WTC11 (cell line): ENCODE data around the gene TCF3. TPM values are rescaled to one million over a fixed set of nuclear protein-coding genes. Genes with fewer than 3 reads are reported as not detected.

Experiments
- ATAC-seq: fragments of 200-7000 bp; cut with Tn5 transposase; 2 replicates; pipeline ENCODE4 v1.10.0; 2021; ENCODE audit warnings: mild to moderate bottlenecking, moderate library complexity
- CTCF ChIA-PET: fragments of 300-600 bp; sonication (Branson Sonifier 250); formaldehyde crosslinking; loops from one replicate; lab custom pipeline; 2021; ENCODE audit warnings: antibody characterized with exemption; lab: Charles Lee
- POLR2A ChIA-PET: fragments of 350-600 bp; sonication (Branson Sonifier 250); formaldehyde crosslinking; loops from one replicate; lab custom pipeline; 2021; ENCODE audit warnings: antibody characterized with exemption; lab: Charles Lee
- DNase-seq: peaks from one replicate; pipeline ENCODE4 v3.0.0; 2021; ENCODE audit warnings: low spot score
- H3K27ac Mint-ChIP-seq: 2 replicates; pipeline ENCODE4 v1.8.0; 2021; ENCODE audit warnings: mixed read lengths
- H3K27me3 Mint-ChIP-seq: 2 replicates; pipeline ENCODE4 v1.8.0; 2021; ENCODE audit warnings: low read depth, mild to moderate bottlenecking, moderate library complexity, mixed read lengths
- H3K36me3 Mint-ChIP-seq: 2 replicates; pipeline ENCODE4 v1.8.0; 2021; ENCODE audit warnings: mixed read lengths
- H3K4me1 Mint-ChIP-seq: 2 replicates; pipeline ENCODE4 v1.8.0; 2022; ENCODE audit warnings: mixed read lengths
- H3K4me3 Mint-ChIP-seq: 2 replicates; pipeline ENCODE4 v1.8.0; 2021; ENCODE audit warnings: mild to moderate bottlenecking, moderate library complexity, mixed read lengths
- H3K9me3 Mint-ChIP-seq: 2 replicates; pipeline ENCODE4 v1.8.0; 2021; ENCODE audit warnings: mixed read lengths
- AR ChIP-seq: fragments of 250-450 bp; sonication (Bioruptor Pico); IDR thresholded peaks from 2 replicates; pipeline ENCODE4 v1.9.0; 2021; ENCODE audit warnings: mild to moderate bottlenecking
- CDX4 ChIP-seq: fragments of 250-450 bp; sonication (Bioruptor Pico); IDR thresholded peaks from 2 replicates; pipeline ENCODE4 v1.9.0; 2021; ENCODE audit warnings: moderate library complexity, mild to moderate bottlenecking, inconsistent platforms, borderline replicate concordance
- FOXP1 ChIP-seq: sonication (generic); formaldehyde crosslinking; IDR thresholded peaks from 2 replicates; pipeline ENCODE4 v1.8.0; 2022; ENCODE audit warnings: missing genetic modification reagents, mild to moderate bottlenecking, moderate library complexity, borderline replicate concordance
- GABPB1 ChIP-seq: sonication (generic); formaldehyde crosslinking; IDR thresholded peaks from 2 replicates; pipeline ENCODE4 v1.8.1; 2023; ENCODE audit warnings: mild to moderate bottlenecking, missing genetic modification reagents
- GRHL2 ChIP-seq: fragments of 250-450 bp; sonication (Bioruptor Pico); IDR thresholded peaks from 2 replicates; pipeline ENCODE4 v1.8.0; 2022; ENCODE audit warnings: mild to moderate bottlenecking, moderate library complexity; ENCODE audit not compliant: insufficient replicate concordance, severe bottlenecking
- MAX ChIP-seq: sonication (generic); formaldehyde crosslinking; IDR thresholded peaks from 2 replicates; pipeline ENCODE4 v1.8.0; 2022; ENCODE audit warnings: mild to moderate bottlenecking, missing genetic modification reagents
- SMAD4 ChIP-seq: sonication (generic); formaldehyde crosslinking; IDR thresholded peaks from 2 replicates; pipeline ENCODE4 v1.8.0; 2022; ENCODE audit warnings: mild to moderate bottlenecking, missing genetic modification reagents
- ZBTB21 ChIP-seq: sonication (generic); formaldehyde crosslinking; IDR thresholded peaks from 2 replicates; pipeline ENCODE4 v1.8.1; 2023; ENCODE audit warnings: mild to moderate bottlenecking, missing genetic modification reagents, borderline replicate concordance
- ZNF281 ChIP-seq: sonication (generic); formaldehyde crosslinking; IDR thresholded peaks from 2 replicates; pipeline ENCODE4 v1.8.0; 2023; ENCODE audit warnings: mild to moderate bottlenecking, missing genetic modification reagents
- ZNF416 ChIP-seq: fragments of 250-450 bp; sonication (Bioruptor Pico); IDR thresholded peaks from 2 replicates; pipeline ENCODE4 v1.9.0; 2021; ENCODE audit warnings: mild to moderate bottlenecking, inconsistent platforms
- ZNF423 ChIP-seq: fragments of 250-450 bp; sonication (Bioruptor Pico); IDR thresholded peaks from 2 replicates; pipeline ENCODE4 v2.1.2; 2022; ENCODE audit warnings: mild to moderate bottlenecking, moderate library complexity
- ZNF425 ChIP-seq: fragments of 250-450 bp; sonication (Bioruptor Pico); conservative IDR thresholded peaks from 2 replicates; pipeline ENCODE4 v1.9.0; 2021; ENCODE audit warnings: mild to moderate bottlenecking
- ZNF512 ChIP-seq: sonication (generic); formaldehyde crosslinking; IDR thresholded peaks from 2 replicates; pipeline ENCODE4 v1.8.1; 2022; ENCODE audit warnings: missing genetic modification reagents, borderline replicate concordance
- ZNF532 ChIP-seq: fragments of 250-450 bp; sonication (Bioruptor Pico); IDR thresholded peaks from 2 replicates; pipeline ENCODE4 v1.9.0; 2021; ENCODE audit warnings: mild to moderate bottlenecking, borderline replicate concordance
- total RNA-seq: library from RNA; stranded (reverse); gene quantifications from 3 replicates; pipeline ENCODE4 v1.2.3, GENCODE V29; 2021

Gene TCF3
- total RNA-seq, 1 experiment from 2014 or later, result 324 TPM

- TF ChIP-seq CDX4 (CRISPR knock-in tag) (no peak), GRHL2 (CRISPR knock-in tag) (no peak), ZNF281 (no peak), MAX (CRISPR knock-in tag) (peak; percentile 55; the same call in 1 of the 2 replicates), ZNF532 (no peak), ZNF425 (CRISPR knock-in tag) (no peak)
Measured at GRCh38 chr19:1605236-1606137, 46.9 kb downstream of the TCF3 start, which contains the start of gene UQCR11 (continued).

GRCh38 chr19:1602091-1602707 lies 50.2 kb downstream of the TCF3 start:
- no peaks in the 10 kb centered on the region for H3K27me3 Mint-ChIP-seq
- no peak for DNase-seq
- H3K9me3 Mint-ChIP-seq, result no peaks in the 10 kb centered on the region
- H3K27ac Mint-ChIP-seq, result no peak overlapping the region
- CTCF ChIA-PET, result interaction anchor here (0.6 to 2.4 kb wide), 7 partner anchors 9 to 760 kb away, joined by 3 to 11 read pairs (median 4); no protein-coding TSS in a partner anchor
- ATAC-seq, result no peak
- peaks cover 9% of the 10 kb centered on the region; the same call in 1 of the 2 replicates for H3K4me1 Mint-ChIP-seq
- peaks cover 19% of the 10 kb centered on the region for H3K36me3 Mint-ChIP-seq
- POLR2A ChIA-PET, result no interaction called here
- H3K4me3 Mint-ChIP-seq, result no peak overlapping the region
- TF ChIP-seq GABPB1 (CRISPR knock-in tag) (no peak), ZNF423 (CRISPR knock-in tag) (no peak), AR (CRISPR knock-in tag) (no peak), FOXP1 (no peak), ZBTB21 (no peak), SMAD4 (CRISPR knock-in tag) (no peak), ZNF512 (CRISPR knock-in tag) (no peak), ZNF416 (CRISPR knock-in tag) (no peak)
